GM13976 (cell line): ENCODE data around the gene IER5.

Experiments
- DNase-seq: peaks from one replicate; pipeline ENCODE4 v3.0.0; 2012; ENCODE audit warnings: low spot score
- CTCF ChIP-seq: IDR thresholded peaks from 2 replicates; pipeline ENCODE4 v1.5.1; 2012; ENCODE audit warnings: borderline replicate concordance, mild to moderate bottlenecking; ENCODE audit not compliant: insufficient read depth; ENCODE audit errors: extremely low read depth, missing control alignments, control extremely low read depth
- in situ Hi-C: fragments of 300-500 bp; cut with MboI; formaldehyde crosslinking; loops from one replicate; pipeline ENCODE4 v1.12.0; 2022; ENCODE audit warnings: low sequenced_read_pairs, mixed read lengths, inconsistent platforms; ENCODE audit not compliant: unreplicated experiment

IER5 gene

GRCh38 chr1:181139631-181140061, 51.1 kb downstream of the IER5 start:
- in situ Hi-C loops: loop anchor here (5.0 to 10.0 kb wide), 3 partner anchors 47 to 257 kb away; partner anchors contain the start of gene MR1

GRCh38 chr1:181140398-181140797, 51.9 kb downstream of the IER5 start:
- in situ Hi-C loops: loop anchor here (5.0 to 10.0 kb wide), 2 partner anchors 106 to 258 kb away; partner anchors contain the start of gene MR1
- TF ChIP-seq CTCF: no peak
- no peak for DNase-seq

More at GRCh38 chr1:181139631-181140061, 51.1 kb downstream of the IER5 start:
- no peak for DNase-seq
- no peak for TF ChIP-seq CTCF

GRCh38 chr1:181140891-181141290, 52.4 kb downstream of the IER5 start:
- in situ Hi-C loops: loop anchor here (5.0 to 10.0 kb wide), 2 partner anchors 106 to 259 kb away; partner anchors contain the start of gene MR1

GRCh38 chr1:181141431-181141910, 53.0 kb downstream of the IER5 start:
- in situ Hi-C loops: loop anchor here (5.0 to 10.0 kb wide), 2 partner anchors 107 to 259 kb away; partner anchors contain the start of gene MR1
- TF ChIP-seq CTCF: no peak
- no peak for DNase-seq

More at GRCh38 chr1:181140891-181141290, 52.4 kb downstream of the IER5 start:
- no peak for DNase-seq
- TF ChIP-seq CTCF: no peak
